HL-60/S4 treated with retinoic acid at 250 ng/mL for 4 days and 3 days (cell line): ENCODE results near the gene DYNC2LI1.

ENCODE experiments used
- in situ Hi-C: fragments of 300-500 bp; cut with MboI; formaldehyde crosslinking; loops from 2 replicates; pipeline ENCODE4 v1.7.0; 2022; ENCODE audit warnings: low sequenced_read_pairs

Gene DYNC2LI1

GRCh38 chr2:43762286-43762685 lies 11.6 kb upstream of the DYNC2LI1 start:
- in situ Hi-C loops: no loop called here

- in situ Hi-C loops: no loop called here
These were observed 10.7 kb upstream of the DYNC2LI1 start for GRCh38 chr2:43763091-43763490.

GRCh38 chr2:43764086-43764705 lies 9.6 kb upstream of the DYNC2LI1 start:
- in situ Hi-C loops: no loop called here

- in situ Hi-C loops: no loop called here
These were observed 7.8 kb upstream of the DYNC2LI1 start for GRCh38 chr2:43766006-43766405.

GRCh38 chr2:43774617-43775016 lies 778 bp downstream of the DYNC2LI1 start:
- in situ Hi-C loops: no loop called here

- in situ Hi-C loops: no loop called here
These were observed 2.5 kb downstream of the DYNC2LI1 start for GRCh38 chr2:43776324-43776723.

- in situ Hi-C loops: no loop called here
These were observed 3.6 kb downstream of the DYNC2LI1 start for GRCh38 chr2:43777306-43777926.

GRCh38 chr2:43778233-43778632 lies 4.4 kb downstream of the DYNC2LI1 start:
- in situ Hi-C loops: no loop called here

GRCh38 chr2:43787895-43788294 lies 14.1 kb downstream of the DYNC2LI1 start:
- in situ Hi-C loops: no loop called here

GRCh38 chr2:43788646-43789045 lies 14.8 kb downstream of the DYNC2LI1 start:
- in situ Hi-C loops: no loop called here

GRCh38 chr2:43790147-43790546 lies 16.3 kb downstream of the DYNC2LI1 start:
- in situ Hi-C loops: no loop called here

- in situ Hi-C loops: no loop called here
These were observed 17.4 kb downstream of the DYNC2LI1 start for GRCh38 chr2:43791035-43791765.

GRCh38 chr2:43792653-43793052 lies 18.8 kb downstream of the DYNC2LI1 start:
- in situ Hi-C loops: no loop called here

GRCh38 chr2:43794956-43795355 lies 21.1 kb downstream of the DYNC2LI1 start:
- in situ Hi-C loops: no loop called here

- in situ Hi-C loops: no loop called here
These were observed 22.4 kb downstream of the DYNC2LI1 start for GRCh38 chr2:43796206-43796605.

GRCh38 chr2:43798300-43798699 lies 24.5 kb downstream of the DYNC2LI1 start:
- in situ Hi-C loops: no loop called here

- in situ Hi-C loops: no loop called here
These were observed 27.1 kb downstream of the DYNC2LI1 start for GRCh38 chr2:43800894-43801293.

- in situ Hi-C loops: no loop called here
These were observed 28.3 kb downstream of the DYNC2LI1 start for GRCh38 chr2:43802135-43802534.

- in situ Hi-C loops: no loop called here
These were observed 29.3 kb downstream of the DYNC2LI1 start for GRCh38 chr2:43803113-43803512.

- in situ Hi-C loops: no loop called here
These were observed 32.8 kb downstream of the DYNC2LI1 start for GRCh38 chr2:43806719-43807031.

- in situ Hi-C loops: no loop called here
These were observed 36.6 kb downstream of the DYNC2LI1 start for GRCh38 chr2:43810452-43810851.

- in situ Hi-C loops: no loop called here
These were observed 37.0 kb downstream of the DYNC2LI1 start for GRCh38 chr2:43810888-43811287.
